HG02938 (cell line): Measurements from ENCODE around the gene LMO1.

ENCODE experiments used
- ATAC-seq: cut with Tn5 transposase; IDR thresholded peaks from one replicate; pipeline ENCODE4 v1.9.1; 2021; ENCODE audit warnings: mild to moderate bottlenecking, moderate library complexity; ENCODE audit not compliant: unreplicated experiment

The LMO1 gene

GRCh38 chr11:8263769-8264410, at the start of gene LMO1:
Gene LMO1 (minus strand): TSS chr11:8263878. CDS start chr11:8263362, 516 bp downstream.
- ATAC-seq: no peak

GRCh38 chr11:8312986-8313385, 49.3 kb upstream of the LMO1 start:
- ATAC-seq: no peak

GRCh38 chr11:8311366-8311765, 47.7 kb upstream of the LMO1 start:
- no peak for ATAC-seq

- no peak for ATAC-seq
Observed at GRCh38 chr11:8310743-8311298, 47.1 kb upstream of the LMO1 start.

GRCh38 chr11:8309862-8310261, 46.2 kb upstream of the LMO1 start:
- ATAC-seq: no peak

- ATAC-seq: no peak
Observed at GRCh38 chr11:8309311-8309710, 45.6 kb upstream of the LMO1 start.

GRCh38 chr11:8307601-8308000, 43.9 kb upstream of the LMO1 start:
- ATAC-seq: no peak

GRCh38 chr11:8301622-8302021, 37.9 kb upstream of the LMO1 start:
- ATAC-seq: no peak

- no peak for ATAC-seq
Observed at GRCh38 chr11:8298801-8299786, 35.4 kb upstream of the LMO1 start.

GRCh38 chr11:8297781-8298440, 34.2 kb upstream of the LMO1 start:
- no peak for ATAC-seq

- ATAC-seq: no peak
Observed at GRCh38 chr11:8296872-8297271, 33.2 kb upstream of the LMO1 start.

GRCh38 chr11:8296038-8296649, 32.5 kb upstream of the LMO1 start:
- no peak for ATAC-seq

GRCh38 chr11:8294251-8294935, 30.7 kb upstream of the LMO1 start:
- ATAC-seq: no peak

- ATAC-seq: no peak
Observed at GRCh38 chr11:8293171-8293570, 29.5 kb upstream of the LMO1 start.

- no peak for ATAC-seq
Observed at GRCh38 chr11:8292351-8292750, 28.7 kb upstream of the LMO1 start.

GRCh38 chr11:8291421-8292350, 28.0 kb upstream of the LMO1 start:
- ATAC-seq: no peak

- ATAC-seq: no peak
Observed at GRCh38 chr11:8290081-8290810, 26.6 kb upstream of the LMO1 start.

GRCh38 chr11:8289492-8289918, 25.8 kb upstream of the LMO1 start:
- no peak for ATAC-seq
